ENCODE results near the gene AIF1L.
"Not testable (repeated sequence)": the region's sequence is repeated elsewhere in the genome, so short reads cannot be mapped to it uniquely, and the experiment has no call there.

Gene AIF1L

DNA sequence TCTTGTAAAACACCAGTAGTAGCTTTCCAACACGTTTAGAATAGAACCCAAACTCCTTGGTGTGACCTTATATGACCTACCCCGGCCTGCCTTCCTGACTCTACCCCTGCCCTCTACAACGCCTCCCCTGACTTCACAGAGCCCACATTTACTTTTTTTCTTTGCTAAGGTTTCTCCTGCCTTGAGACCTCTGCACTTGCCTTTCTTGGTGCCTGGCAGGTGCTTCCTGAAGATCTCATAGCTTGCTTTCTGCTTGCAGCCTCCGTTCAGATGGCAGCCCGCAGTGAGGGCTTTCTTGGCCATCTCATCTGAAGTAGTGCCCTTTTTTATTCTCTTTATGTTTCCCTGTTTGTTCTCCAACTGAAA is 53.3 kb downstream of the AIF1L start:
- no peak overlapping the region for H3K4me3 ChIP-seq (ENCODE audit: low read depth, low read length)
- no peak for DNase-seq (ENCODE audit: low read depth)
- TF ChIP-seq, protein P1, sequence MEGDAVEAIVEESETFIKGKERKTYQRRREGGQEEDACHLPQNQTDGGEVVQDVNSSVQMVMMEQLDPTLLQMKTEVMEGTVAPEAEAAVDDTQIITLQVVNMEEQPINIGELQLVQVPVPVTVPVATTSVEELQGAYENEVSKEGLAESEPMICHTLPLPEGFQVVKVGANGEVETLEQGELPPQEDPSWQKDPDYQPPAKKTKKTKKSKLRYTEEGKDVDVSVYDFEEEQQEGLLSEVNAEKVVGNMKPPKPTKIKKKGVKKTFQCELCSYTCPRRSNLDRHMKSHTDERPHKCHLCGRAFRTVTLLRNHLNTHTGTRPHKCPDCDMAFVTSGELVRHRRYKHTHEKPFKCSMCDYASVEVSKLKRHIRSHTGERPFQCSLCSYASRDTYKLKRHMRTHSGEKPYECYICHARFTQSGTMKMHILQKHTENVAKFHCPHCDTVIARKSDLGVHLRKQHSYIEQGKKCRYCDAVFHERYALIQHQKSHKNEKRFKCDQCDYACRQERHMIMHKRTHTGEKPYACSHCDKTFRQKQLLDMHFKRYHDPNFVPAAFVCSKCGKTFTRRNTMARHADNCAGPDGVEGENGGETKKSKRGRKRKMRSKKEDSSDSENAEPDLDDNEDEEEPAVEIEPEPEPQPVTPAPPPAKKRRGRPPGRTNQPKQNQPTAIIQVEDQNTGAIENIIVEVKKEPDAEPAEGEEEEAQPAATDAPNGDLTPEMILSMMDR (IDR thresholded peaks at IDR 0.05; ENCODE audit: low read depth, low read length, missing control alignments), result no peak

DNA sequence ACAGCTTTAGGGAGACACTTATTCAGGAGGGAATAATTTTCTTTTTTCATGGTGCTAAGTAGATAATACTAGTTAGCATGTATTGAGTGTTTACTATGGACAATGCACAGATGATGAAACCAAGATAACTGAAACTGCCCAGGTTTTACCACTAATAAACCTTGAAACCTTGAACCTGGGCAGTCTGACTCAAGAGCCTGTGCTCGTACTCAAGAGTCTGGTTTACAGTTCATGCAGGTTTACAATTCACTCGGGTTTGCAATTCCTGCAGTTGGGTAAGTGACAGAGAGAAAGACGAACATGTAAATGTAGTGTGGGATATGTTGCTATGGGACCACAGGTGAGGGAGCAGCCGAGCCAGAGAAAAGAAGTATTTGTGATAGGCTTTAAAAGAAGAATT is 57.3 kb downstream of the AIF1L start:
- no peak for DNase-seq (ENCODE audit: low read depth)
- TF ChIP-seq, protein P1 (IDR thresholded peaks at IDR 0.05; ENCODE audit: low read depth, low read length, missing control alignments), result no peak
- no peak overlapping the region for H3K4me3 ChIP-seq (ENCODE audit: low read depth, low read length)

DNA sequence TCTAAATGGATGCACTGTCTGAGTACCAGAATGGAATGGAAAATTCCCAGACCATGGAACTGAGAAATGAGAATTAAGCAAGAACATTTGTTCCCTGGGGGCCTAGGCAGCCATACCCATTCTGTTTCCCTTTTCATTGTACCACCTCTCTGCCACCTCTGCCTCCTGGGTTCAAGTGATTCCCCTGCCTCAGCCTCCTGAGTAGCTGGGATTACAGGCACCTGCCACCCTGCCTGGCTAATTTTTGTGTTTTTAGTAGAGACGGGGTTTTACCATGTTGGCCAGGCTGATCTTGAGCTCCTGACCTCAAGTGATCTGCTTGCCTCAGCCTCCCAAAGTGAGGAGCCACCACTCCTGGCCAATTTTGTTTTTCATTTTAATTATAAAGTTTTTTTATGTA is 62.3 kb downstream of the AIF1L start:
- DNase-seq (ENCODE audit: low read depth); H3K4me3 ChIP-seq (ENCODE audit: low read depth, low read length): not testable (repeated sequence)

DNA sequence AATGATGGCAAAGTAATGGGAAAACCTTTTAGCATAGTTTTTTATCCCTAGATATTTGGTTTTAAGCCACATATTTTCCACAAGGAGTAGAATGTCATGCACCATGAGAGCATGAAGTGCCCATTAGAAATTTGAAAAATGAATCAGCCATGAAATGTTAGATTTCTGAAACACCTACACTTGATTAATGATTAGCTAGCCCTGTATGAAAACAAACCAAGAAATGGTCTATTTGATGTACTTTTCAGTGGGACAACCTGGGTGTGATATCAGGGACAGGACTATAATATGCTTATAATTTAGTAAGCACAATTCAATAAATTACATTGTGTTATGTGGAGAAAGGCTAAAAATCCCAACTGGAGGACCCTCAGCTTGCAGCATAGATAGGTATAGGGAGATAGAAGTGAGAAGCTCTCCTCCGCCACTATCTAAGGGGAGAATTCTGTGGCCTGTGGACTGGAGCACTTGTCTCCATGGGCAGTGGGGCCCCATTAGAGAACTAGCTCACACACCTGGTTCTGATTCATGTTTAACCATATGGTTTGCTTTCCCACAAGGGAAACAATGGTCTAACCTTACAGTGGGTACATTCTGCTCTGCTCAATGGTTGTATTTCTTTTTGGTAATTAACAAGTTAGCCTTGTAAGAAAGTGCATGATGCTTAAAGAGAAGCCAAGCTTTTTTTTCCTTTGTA is 64.2 kb downstream of the AIF1L start:
- no peak overlapping the region for H3K4me3 ChIP-seq (ENCODE audit: low read depth, low read length)
- TF ChIP-seq, protein P1 (IDR thresholded peaks at IDR 0.05; ENCODE audit: low read depth, low read length, missing control alignments), result no peak
- no peak for DNase-seq (ENCODE audit: low read depth)

DNA sequence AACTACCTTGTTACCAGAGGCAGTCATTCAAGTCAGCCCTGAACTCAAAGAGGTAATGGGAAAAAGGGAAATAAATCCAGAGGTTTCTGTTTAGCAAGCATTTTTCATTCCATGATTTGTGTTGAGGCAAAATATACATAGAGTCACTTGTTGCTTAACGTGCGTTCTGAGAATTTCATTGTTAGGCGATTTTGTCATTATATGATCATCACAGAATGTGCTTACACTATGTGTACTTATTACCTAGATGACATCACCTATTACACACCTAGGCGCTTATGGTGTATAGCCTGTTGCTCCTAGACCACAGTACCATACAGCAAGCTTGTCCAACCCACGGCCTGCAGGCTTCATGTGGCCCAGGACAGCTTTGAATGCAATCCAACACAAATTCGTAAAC is 65.3 kb downstream of the AIF1L start:
- no peak for DNase-seq (ENCODE audit: low read depth)
- TF ChIP-seq, protein P1 (IDR thresholded peaks at IDR 0.05; ENCODE audit: low read depth, low read length, missing control alignments), result no peak
- H3K4me3 ChIP-seq (ENCODE audit: low read depth, low read length), result no peak overlapping the region

DNA sequence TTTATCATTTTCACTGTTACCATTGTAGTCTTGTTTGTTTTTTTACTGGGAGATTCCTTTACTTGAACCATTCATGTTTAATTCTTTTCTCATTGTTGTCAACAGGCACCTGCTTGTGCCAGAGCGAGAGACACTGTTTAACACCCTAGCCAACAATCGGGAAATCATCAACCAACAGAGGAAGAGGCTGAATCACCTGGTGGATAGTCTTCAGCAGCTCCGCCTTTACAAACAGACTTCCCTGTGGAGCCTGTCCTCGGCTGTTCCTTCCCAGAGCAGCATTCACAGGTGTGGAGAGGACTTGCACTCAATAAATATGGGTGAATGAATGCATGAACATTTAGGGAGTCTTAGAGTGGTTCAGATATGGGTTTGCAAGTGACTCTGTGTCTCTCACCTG is 66.6 kb downstream of the AIF1L start:
- no peak for DNase-seq (ENCODE audit: low read depth)
- no peak overlapping the region for H3K4me3 ChIP-seq (ENCODE audit: low read depth, low read length)
- TF ChIP-seq, protein P1 (IDR thresholded peaks at IDR 0.05; ENCODE audit: low read depth, low read length, missing control alignments), result no peak

DNA sequence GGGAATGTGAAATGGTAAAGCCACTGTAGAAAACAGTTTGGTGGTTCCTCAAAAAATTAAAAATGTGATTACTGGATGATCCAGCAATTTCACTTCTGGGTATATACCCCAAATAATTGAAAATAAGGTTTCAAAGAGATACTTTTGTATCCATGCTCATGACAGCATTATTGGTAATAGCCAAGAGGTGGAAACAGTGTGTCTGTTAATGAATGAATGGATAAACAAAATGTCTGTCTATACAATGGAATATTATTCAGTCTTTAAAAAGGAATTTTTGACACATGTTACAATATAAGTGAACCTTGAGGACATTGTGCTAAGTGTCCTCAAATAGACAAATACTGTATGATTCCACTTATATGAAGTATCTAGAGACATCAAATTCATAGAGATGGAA is 69.2 kb downstream of the AIF1L start:
- no peak for DNase-seq (ENCODE audit: low read depth)

More for the DNA sequence above, 69.2 kb downstream of the AIF1L start:
- TF ChIP-seq, protein P1 (IDR thresholded peaks at IDR 0.05; ENCODE audit: low read depth, low read length, missing control alignments), result no peak
- H3K4me3 ChIP-seq (ENCODE audit: low read depth, low read length), result no peak overlapping the region

All from GM12864 (cell line).